ENCODE data around the gene CAMK2G.
A peak's percentile ranks its signal among the peaks of the same experiment; 100 is the strongest.

Gene CAMK2G

DNA sequence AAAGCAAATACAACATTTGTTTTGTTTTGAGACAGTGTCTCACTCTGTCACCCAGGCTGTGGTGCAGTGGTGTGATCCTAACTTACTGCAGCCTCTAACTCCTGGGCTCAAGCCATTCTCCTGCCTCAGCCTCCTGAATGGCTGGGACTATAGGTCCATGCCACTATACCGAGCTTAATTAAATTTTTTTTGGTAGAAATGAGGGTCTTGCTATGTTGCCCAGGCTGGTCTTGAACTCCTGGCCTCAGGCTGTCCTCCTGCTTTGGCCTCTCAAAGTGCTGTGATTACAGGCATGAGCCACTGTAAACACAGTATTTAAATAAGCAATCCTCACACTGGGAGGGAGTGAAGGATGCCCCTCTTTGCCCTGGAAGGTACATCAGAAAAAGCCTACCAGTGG lies 4.0 kb upstream of the CAMK2G start:
- no peak for DNase-seq

DNA sequence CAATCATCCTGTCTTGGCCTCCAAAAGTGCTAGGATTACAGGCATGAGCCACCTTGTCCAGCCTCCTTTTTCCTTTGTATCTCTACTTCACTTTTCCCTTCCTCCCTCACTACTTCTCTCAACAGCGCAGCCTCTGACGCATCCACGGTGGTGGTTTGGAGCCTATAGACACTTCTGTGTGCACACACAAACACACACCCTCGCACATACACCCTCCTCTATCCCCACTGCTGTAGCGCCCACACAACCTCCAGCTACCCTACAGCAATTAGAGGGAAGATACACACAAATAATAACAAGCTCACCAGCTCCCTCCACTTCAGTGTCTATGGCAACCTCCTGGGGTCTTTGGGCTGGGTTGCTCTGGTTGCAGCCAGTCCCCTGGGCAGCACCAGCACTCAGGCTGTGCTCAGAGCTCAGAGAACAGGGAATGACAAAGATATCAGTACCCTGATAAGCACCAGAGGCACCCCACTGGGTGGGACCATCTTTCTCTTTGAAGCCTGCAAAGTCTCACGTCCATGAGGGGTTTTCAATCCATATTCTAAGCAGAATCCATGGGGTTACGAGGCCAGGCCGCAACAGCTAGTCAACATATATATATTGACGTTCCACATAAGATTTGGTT lies 3.3 kb upstream of the CAMK2G start:
- DNase-seq: no peak

DNA sequence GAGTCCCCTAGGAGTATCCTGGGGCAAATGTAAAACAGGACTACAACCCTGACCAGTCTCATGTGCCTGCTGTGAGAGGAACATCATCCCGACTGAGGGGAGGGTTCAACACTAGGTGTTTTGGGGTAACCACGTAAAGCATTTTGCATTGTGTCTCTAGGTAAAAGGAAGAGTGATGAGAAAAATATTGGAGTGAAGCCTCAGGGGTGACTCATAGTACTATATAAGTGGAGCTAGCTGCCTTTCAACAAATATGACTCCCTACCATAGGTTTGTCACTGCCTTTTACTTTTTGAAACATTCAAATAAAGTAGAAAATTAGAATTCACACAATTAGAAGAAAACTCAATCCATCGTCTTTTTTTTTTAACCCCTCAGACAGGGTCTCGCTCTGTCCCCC lies 2.6 kb upstream of the CAMK2G start:
- DNase-seq: no peak

DNA sequence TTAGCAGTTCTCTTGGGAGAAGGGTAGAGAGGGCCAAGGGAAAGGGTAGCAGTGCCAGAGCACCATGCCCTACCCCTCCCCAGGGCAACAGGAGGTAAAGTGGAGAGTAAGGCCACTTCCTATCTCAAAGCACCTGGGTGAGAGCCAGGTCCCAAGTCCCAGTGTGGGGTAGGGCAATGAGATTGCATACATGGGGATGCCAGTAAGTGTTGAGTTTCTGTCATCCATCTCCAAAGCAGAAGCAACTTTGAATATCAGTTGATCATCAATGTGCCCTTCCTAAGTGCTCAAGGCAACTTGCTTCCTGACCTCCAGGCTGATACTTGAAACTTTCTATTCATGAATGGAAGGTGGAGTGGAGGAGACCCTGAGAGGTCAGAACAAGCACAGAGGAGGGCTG lies 2.2 kb upstream of the CAMK2G start:
- DNase-seq: no peak

DNA sequence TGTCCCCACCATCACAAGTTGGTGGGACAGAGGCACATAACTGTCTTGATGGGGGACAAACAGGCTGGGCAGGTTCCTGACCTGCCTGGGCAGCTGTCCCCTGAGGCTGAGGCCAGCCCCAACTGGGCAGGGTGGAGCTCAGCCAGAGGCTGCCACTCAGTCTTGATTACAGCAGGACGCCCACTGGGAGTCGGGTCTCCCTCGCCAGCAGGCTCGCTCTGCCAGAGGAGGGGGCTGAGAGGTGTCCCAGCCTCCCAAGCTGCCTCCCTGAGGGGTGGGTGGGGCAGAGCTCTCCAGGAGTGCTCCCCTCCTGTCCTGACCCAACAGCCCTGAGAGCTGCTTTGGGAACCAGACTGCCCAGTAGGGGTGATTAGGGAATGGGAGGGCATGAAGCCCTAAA lies 1.8 kb upstream of the CAMK2G start:
- no peak for DNase-seq

DNA sequence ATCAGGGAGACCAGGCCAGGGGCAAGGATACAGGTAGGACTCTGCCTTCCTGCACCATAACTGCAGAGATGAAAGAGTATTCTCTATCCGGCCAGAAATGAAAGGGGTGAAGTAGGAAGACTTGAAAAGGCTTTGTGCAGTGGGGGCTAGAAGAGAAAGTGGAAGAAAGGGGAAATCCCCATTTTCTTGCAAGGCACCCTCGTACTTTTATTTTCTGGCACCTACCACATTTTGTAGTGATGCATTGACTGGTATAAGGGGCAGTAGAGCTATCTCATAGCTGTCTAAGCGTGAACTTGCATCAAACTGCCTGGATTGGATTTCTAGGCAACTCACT lies 752 bp upstream of the CAMK2G start:
- DNase-seq: peak; percentile 49 to 51

DNA sequence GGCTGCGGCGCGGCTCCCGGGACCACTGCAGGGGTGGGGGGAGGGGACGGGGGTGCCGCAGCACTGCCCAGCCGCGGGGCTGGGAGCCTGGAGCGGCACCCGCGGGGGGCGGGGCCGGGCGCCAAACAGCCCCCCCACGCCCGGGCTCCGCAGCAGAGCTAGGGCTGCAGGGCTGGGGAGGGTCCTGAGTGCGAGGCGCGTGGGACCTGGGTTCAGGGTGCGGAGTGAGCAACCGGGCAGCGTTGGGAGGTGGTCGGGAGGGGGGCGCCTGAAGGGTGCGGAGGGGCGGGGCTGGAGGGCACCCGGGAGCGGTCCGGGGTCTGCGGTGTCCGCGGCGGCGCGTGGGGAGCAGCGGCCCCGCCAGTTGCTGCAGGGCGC lies 528 bp downstream of the CAMK2G start:
- no peak for DNase-seq

DNA sequence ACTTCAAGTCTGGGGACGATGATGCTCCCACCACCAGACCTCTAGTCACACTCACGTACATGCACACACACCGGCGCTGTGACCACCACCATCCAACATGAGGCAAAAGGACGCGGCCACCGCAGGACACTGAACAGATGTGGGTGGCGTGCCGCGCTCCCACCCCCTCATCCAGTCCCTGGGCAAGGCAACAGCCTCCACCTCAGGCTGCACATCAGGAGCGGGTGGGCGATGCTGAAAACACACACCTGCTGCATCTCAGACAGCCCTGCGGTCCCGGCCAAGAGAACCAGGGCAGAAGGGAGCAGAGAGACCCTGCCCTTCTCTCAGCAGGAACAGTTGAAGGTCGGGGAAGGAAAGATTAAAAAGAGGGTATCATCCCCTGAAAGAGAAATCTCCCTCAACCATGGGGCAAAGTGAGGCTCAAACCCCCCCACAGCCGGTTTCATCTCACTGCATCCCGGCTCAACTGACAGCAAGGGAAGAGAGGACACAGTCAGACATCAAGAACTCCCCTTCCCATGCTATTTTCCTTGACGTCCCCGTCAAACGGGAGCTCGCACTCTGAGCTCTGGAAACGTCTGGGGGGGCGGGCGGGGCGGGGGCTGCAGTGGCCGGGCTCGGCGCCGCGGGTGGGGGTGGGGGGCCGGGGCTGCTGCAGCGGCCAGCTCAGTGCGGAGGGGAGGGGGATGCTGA lies 1.1 kb downstream of the CAMK2G start:
- DNase-seq: no peak

DNA sequence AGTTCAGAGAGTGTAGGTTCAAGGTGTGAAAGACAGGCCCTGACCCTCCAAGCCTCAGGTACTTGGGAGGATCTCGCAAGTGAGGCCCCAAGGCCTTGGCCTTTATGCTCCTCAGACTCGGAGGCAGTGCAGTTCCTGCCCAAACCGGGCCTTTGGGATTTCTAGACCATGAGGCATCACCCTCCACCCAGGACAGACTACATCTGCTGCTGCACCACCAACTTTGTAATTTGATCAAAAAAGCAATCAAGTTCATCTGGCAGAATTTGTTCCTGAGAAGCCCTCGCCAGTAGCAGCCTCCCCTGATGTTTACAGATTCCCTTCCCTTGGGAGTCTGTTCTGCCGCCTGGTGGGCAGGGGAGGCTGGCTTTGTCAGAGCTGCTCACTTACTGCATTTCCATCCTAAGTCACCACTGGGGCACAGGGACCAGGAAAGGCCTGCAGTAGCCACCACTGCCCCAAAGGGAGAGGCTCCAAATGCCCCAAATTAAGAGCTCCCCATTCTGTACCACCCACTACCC lies 2.1 kb downstream of the CAMK2G start:
- no peak for DNase-seq

DNA sequence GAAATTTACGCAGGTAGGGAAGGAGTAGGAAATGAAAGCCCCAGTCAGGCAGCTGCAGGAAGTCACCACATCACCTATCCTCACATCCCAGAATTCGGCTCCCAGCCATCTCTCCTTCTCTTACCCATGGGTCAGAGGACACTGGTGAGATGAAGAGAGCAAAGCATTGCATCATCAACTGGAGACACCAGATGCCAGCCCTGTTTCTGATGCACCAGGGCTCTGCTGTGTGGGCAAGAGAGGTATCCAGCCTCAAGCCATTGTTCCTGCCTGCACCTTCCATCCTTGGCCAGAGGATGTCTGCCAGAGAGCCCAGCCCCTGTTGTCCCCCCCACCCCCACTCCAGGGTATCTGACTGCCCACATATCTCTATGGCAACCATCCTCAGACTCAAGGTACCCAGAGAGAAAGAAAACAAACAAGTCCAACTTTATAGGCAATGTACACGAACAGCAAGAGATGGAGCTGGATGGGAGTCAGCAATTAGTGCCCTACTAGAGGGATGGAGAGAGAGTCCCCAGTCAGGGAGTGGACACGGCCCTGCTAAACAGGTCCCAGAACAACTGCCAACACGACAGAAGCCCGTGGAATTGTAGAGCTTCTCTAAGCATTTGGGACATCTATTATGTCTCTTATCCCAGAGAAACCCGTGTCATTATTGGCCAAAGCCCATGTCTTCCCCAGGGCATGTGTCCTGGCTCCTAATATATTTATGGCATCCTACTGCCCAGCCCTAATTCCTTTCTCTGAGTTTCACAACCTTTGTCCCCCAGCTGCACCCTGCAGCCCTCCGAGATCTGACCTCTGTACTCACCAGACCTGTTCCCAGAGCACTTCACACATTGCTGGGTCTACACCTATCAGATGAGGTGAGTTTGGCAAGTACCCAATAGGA lies 2.8 kb downstream of the CAMK2G start:
- no peak for DNase-seq

DNA sequence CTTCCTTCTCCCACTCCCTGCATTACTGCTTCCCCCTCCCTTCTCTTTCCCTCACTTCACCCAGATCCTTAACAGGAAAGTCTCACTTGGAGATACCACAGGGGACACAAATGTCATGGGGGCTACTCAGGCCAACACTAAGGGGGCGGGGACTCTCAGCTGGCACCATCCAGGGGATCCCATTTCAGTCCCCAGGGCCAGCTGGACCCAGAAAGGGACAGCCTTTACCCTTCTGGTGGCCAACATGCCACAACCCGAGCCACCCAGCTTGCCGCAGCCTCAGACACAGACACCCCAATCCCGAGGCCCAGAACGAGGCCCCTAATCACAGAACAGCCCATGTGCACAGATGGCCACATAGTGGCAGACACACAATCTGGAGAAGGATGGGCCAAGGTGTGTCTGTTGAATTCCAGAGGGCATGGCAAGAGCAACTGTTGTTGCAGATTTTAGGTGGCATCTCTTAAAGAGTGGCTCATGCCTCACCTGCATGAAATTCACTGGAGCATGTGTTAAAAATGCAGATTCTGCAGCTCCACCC lies 5.6 kb downstream of the CAMK2G start:
- DNase-seq: no peak

DNA sequence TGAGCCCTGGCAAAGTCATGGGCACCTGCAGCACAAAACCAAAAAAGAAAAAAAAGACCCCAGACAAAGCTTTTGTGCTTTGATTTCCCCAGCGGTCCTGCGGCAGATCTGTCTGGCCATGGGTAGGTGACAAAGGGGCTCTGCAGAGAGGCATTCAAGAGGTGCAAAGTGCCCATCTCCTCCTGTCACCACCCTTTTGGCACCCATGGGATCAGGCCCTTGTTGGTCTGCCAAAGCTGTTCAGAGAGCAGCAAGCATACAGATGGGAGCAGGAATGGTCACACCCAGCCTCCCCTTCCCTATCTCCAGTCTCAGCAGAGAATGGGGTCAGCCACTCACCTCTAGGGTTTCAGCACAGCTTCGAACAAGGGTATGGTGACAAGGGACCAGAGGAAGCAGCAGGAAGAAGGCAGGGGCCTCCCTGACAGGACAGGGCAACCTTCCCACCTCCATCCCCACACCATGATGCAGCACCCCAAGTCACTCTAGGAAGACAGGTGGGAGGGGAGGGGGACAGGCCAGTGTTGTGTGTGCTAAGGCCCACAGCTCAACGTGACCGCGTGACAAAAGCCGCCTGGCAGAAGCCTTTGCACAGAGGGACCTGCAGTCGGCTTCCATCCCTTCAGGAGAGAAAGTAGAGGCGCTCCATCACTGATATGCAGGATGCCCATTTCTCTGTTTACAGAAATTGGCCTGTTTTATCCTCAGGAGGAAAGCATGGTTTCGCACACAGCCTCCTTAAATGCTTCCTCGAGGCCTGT lies 6.3 kb downstream of the CAMK2G start:
- no peak for DNase-seq

DNA sequence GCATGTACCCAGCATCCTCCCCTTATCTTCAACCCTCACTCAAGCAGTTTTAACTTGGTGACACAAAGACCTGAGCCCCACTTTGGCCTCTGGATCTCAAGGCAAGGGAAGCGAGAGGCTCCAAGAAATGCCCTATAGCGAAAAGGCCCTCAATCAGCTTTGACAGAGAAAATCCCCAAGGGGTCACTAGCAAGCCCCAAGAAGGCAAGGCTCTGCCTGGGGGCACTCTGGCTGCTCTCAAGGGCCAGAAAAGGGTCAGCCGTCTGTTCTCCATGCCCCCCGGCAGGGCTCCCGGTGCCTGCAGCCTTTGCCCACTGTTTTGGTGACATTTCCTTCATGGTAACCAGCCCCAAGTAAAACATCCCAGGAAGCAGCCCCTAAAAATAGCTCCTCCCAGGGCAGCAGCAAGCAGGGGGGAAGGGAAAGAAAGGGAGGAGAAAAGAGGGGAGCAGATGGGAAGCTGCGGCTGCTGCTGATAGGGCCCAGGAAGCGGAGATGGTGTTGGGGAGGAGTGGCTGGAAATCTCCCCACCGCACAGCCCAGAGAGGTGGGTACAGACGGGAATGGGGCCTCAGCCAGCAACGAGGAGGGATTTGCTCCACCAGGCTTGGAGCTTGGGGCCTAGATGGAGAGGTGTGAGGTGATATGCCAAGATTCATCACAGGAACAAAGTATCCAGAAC lies 7.1 kb downstream of the CAMK2G start:
- peak; percentile 86 to 87 for DNase-seq

DNA sequence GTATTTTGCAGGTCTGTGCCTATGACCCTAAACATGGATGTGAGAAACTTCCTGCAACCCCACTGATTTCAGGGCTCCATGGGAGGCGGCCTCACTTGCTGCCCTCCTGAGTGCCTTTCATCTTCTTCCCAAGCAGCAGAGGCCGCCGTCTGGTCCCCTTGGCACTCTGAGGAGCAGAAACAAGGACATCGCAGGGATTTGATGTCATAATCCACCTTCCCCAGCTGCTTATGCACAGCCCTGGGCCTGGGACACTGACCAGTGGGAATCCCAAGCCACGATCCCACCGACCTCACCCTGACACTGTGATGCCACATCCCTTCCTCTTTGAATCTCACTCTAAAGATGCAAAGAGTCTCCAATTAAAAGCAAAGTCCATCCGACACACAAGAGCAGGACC lies 7.7 kb downstream of the CAMK2G start:
- no peak for DNase-seq

DNA sequence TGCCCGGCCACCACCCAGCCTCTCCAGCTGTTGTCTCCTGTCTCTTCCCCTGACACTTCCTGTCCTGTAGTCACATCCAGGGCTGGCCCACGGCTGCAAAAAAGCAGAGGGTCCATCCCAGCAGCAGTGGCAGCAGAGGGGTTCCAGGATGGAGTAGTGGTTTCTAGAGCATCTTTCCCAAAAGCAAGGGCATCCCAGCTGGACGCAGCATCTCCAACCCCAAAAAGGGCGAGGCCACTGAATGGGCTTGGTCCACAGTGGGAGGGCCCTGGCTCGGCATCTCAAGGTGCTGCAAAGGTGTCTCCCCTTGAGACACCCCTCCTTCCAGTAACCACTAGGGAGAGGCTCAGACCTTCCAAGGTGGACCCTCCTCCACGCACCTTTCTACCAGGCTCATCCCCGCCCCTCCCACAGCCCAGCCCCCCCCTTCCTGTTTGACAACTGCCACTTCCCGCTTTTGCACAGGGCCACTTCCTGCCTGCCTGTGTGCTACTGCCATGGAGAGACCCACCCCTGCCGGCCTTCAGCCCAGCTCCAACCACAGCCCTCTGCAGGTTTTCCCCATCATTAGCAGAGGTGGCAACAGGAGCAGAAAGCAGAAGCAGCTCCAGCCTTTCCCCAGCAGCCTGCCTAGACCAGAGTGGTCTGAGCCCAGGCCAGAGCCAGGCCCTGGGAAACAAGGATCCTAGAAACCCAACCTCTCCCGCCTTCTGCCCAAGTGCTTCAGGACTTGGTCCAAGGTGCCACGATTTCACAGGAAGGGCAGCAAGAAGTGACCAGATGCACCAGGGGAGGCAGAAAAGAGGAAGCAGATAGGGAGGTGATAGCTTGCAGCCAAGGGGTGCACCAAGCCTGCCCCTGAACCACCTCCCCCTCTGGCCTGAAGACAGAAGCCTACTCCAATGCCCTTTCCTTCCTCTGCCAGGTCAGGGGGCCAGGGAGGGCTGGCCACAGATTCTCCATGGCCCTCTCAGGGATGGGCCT lies 8.6 kb downstream of the CAMK2G start:
- peak; percentile 99 to 100 for DNase-seq

DNA sequence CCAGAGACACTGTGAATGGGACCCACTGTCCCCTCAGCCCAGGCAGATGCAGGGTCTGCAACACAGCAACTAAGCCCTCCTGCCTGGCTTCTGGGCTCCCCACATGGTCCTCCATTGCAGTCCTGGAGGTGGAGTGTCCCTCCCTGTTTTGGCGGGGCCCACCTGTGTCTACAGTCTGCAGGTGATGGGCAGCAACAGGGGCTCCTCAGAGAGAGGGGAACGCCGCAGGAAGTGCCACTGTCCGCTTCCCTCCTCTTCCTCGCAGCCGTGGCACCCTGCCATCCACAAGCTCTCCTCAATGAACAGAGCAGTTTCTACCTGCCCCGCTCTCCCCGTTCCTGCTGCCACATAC lies 9.3 kb downstream of the CAMK2G start:
- DNase-seq: no peak

DNA sequence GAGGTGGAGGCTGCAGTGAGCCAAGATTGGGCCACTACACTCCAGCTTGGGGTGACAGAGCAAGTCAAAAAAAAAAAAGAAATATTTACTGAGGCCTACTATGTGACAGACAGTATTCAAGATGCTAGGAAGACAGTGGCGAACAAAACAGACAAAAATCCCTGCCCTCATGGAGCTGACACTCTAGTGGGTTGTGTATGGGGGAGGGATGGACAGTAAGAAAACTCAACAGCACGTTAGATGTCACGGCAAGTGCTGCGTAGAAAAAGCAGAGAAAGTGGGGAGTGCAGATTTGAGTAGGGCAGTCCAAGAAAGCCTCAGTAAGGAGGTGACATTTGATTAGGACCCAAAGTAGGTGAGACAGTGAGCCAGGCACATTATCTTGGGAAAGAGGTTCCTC lies 10.1 kb downstream of the CAMK2G start:
- no peak for DNase-seq

DNA sequence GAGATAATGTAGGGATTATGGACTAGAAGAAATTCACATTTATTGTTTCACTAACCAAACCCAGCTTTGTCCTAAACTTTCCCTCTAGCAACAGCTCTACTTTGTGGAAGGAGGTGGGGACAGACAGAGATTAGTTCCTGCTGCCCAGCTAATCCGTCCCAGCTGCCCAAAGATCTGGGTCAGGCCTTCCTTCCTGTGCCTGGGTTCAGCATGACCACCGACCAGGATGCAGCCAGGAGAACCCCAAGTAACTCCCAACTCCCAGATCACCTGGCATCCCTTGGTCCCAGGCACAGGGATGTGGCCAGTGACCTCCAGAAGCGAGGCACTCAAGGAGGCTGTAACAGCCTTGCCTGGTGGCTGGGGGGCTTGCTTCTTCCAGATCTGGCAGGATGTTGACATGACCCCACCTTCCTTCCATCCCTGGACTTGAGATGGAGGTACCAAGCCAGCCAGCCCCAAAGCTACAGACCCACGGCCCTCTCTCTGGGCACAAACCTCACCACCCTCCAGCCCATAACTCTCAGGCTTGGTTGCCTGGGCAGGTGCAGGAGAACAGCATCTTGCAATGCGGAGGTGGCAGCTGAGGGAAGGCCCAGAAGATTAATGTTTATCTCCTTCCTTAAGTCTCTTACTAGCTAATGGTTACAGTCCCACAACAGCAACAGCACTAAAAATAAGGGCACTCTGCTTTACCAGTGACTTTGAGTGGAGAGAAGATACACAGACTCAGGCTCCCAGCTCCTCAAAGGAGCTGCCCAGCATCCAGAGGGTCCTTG lies 11.1 kb downstream of the CAMK2G start:
- no peak for DNase-seq

DNA sequence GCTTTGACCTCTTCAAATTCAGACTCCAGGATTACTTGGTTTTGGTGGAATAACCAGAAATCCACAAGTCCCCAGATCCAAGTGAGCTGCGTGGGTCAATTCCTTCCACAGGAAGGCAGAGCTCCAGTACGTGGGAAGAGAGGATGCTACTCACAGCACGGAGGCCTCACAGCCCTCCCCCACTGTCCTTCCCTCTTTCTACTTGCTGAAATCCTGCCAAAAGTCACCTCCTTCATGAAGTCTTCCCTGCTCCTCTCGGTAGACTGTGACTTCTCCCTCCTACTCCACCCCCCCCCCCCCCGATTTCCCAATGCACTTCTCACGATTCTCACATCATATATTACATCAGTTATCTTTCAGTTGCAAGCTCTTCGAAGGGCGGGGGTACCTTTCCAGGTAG lies 12.3 kb downstream of the CAMK2G start:
- DNase-seq: no peak

DNA sequence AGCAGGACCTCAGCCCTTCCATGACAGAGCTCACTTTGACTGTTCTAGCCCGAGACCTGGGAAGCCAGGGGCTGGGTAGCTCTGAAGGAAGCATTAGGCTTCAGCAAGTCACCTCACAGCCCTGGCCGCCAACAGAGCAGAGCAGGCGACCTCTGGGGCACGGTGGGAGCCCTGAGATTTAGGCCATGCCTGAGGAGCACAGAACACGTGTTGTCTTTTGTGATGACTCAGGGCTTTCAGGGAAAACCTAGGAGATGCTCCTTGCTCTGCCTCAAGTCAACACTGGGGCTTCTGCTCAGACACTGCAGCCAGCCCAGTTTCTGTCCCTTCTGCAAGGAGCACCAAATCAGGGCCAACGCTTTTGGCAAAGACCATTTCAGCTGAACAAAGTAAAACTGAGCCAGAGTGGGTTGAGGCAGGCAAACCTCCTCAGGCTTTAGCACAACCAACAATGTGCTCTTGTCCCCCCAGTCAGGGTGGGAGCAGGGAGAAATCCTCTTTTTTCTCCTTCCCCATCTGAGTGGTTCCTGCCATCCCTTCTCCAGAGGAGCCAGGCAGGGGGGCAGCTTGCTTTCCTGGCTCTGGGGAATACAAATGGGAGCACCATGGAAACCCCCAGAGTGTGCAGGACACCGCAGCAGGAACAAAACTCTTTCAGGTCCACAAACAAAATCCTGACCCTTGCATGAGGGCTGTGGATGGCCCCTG lies 14.4 kb downstream of the CAMK2G start:
- DNase-seq: no peak

All from Kasumi-1 (cell line).